Gastroesophageal sphincter (tissue), 4 donors: ENCODE results near the gene HNRNPUL1. TPM values are rescaled to one million over a fixed set of nuclear protein-coding genes. Genes with fewer than 3 reads are reported as not detected.

Experiments
- ATAC-seq: fragments of 150-250 bp; one replicate; pipeline ENCODE4 v1.9.1; 2016; ENCODE audit warnings: mild to moderate bottlenecking, moderate library complexity
- H3K27ac ChIP-seq, 4 donors: fragments of 200-600 bp; sonication (generic) in 3 of 4; 1 replicate in 3 of 4; 2 replicates in 1 of 4; pipeline ENCODE4 v1.5.1; 2016 to 2019
- H3K27me3 ChIP-seq: fragments of 200-600 bp; sonication (generic); one replicate; pipeline ENCODE4 v1.5.1; 2019
- H3K36me3 ChIP-seq, 2 donors: fragments of 200-600 bp; sonication (generic); one replicate each; pipeline ENCODE4 v1.5.1; 2019; ENCODE audit warnings: control low read depth in 1 of 2
- H3K4me1 ChIP-seq, 3 donors: fragments of 200-600 bp; sonication (generic); 1 replicate in 2 of 3; 2 replicates in 1 of 3; pipeline ENCODE4 v1.5.1; 2016 to 2019; ENCODE audit warnings: control low read depth in 2 of 3
- H3K4me3 ChIP-seq, 2 donors: fragments of 200-600 bp; sonication (generic); one replicate each; pipeline ENCODE4 v1.5.1; 2019; ENCODE audit warnings: mild to moderate bottlenecking in 1 of 2, moderate library complexity in 1 of 2
- H3K9me3 ChIP-seq, 3 donors: fragments of 200-600 bp; sonication (generic); one replicate each; pipeline ENCODE4 v1.5.1; 2017 to 2019; ENCODE audit warnings: control low read depth in 2 of 3
- EP300 ChIP-seq: sonication (generic); formaldehyde crosslinking; IDR thresholded peaks from one replicate; pipeline ENCODE4 v1.6.1; 2017; ENCODE audit warnings: antibody characterized with exemption, mild to moderate bottlenecking
- POLR2A ChIP-seq, 2 donors: fragments of 450-650 bp; IDR thresholded peaks; one replicate each; pipeline ENCODE4 v1.6.1; 2017; ENCODE audit warnings: antibody characterized with exemption in 2 of 2, mild to moderate bottlenecking in 2 of 2, moderate library complexity in 1 of 2
- POLR2AphosphoS5 ChIP-seq: sonication (generic); formaldehyde crosslinking; IDR thresholded peaks from one replicate; pipeline ENCODE4 v1.6.1; 2017; ENCODE audit warnings: antibody characterized with exemption
- WGBS, 2 donors: methylation state at CpG; one replicate each; pipeline ENCODE4 v1.1.5; 2018; ENCODE audit warnings: low coverage in 1 of 2; 5-methylcytosine and 5-hydroxymethylcytosine counted together
- total RNA-seq, 4 donors: library from RNA; depleted of rRNA; stranded (reverse); fragments of >200 nt; gene quantifications; one replicate each; pipeline ENCODE4 v1.1.0, GENCODE V29; 2016
- TF ChIP-seq, protein P1 (sequence below), 4 experiments: fragments of 200-600 bp in 2 of 4; fragments of 450-650 bp in 2 of 4; sonication (generic) in 1 of 4; IDR thresholded peaks; one replicate each; pipeline ENCODE4 v1.5.1; 2017 to 2019; ENCODE audit warnings: antibody characterized with exemption in 4 of 4, mild to moderate bottlenecking in 2 of 4, moderate library complexity in 2 of 4

HNRNPUL1 gene
- total RNA-seq, 4 donors from 2014 or later = 142 to 204 (median 160) TPM

DNA sequence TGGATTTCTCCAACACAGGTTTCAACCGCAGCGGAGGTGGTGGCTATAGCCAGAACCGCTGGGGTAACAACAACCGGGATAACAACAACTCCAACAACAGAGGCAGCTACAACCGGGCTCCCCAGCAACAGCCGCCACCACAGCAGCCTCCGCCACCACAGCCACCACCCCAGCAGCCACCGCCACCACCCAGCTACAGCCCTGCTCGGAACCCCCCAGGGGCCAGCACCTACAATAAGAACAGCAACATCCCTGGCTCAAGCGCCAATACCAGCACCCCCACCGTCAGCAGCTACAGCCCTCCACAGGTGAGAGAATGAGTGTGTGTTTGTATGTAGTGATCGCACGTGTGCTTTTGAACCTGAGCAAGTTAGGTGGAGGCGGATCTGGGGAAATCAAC lies 39.8 kb downstream of the HNRNPUL1 start:
- H3K27ac ChIP-seq = peak overlapping the region in 2 of 4 donors; percentile 39 to 58
- whole genome bisulfite sequencing, 2 donors = 79 to 89% methylated on average over 5 to 9 of the region's 14 CpGs
- peak overlapping the region in 1 of 2 donors; percentile 4 for H3K4me3 ChIP-seq
- no peaks in the 10 kb centered on the region for H3K9me3 ChIP-seq
- peaks cover 0 to 82% of the 10 kb centered on the region in 2 donors for H3K36me3 ChIP-seq
- no peak for ATAC-seq
- no peak for TF ChIP-seq POLR2A (IDR thresholded peaks at IDR 0.05)
- TF ChIP-seq EP300 = no peak
- no peak for TF ChIP-seq POLR2AphosphoS5
- TF ChIP-seq, protein P1, sequence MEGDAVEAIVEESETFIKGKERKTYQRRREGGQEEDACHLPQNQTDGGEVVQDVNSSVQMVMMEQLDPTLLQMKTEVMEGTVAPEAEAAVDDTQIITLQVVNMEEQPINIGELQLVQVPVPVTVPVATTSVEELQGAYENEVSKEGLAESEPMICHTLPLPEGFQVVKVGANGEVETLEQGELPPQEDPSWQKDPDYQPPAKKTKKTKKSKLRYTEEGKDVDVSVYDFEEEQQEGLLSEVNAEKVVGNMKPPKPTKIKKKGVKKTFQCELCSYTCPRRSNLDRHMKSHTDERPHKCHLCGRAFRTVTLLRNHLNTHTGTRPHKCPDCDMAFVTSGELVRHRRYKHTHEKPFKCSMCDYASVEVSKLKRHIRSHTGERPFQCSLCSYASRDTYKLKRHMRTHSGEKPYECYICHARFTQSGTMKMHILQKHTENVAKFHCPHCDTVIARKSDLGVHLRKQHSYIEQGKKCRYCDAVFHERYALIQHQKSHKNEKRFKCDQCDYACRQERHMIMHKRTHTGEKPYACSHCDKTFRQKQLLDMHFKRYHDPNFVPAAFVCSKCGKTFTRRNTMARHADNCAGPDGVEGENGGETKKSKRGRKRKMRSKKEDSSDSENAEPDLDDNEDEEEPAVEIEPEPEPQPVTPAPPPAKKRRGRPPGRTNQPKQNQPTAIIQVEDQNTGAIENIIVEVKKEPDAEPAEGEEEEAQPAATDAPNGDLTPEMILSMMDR (IDR thresholded peaks at IDR 0.05) = no peak
- H3K27me3 ChIP-seq = no peaks in the 10 kb centered on the region
- H3K4me1 ChIP-seq = peaks cover 2 to 58% (median 30%) of the 10 kb centered on the region in 3 donors

DNA sequence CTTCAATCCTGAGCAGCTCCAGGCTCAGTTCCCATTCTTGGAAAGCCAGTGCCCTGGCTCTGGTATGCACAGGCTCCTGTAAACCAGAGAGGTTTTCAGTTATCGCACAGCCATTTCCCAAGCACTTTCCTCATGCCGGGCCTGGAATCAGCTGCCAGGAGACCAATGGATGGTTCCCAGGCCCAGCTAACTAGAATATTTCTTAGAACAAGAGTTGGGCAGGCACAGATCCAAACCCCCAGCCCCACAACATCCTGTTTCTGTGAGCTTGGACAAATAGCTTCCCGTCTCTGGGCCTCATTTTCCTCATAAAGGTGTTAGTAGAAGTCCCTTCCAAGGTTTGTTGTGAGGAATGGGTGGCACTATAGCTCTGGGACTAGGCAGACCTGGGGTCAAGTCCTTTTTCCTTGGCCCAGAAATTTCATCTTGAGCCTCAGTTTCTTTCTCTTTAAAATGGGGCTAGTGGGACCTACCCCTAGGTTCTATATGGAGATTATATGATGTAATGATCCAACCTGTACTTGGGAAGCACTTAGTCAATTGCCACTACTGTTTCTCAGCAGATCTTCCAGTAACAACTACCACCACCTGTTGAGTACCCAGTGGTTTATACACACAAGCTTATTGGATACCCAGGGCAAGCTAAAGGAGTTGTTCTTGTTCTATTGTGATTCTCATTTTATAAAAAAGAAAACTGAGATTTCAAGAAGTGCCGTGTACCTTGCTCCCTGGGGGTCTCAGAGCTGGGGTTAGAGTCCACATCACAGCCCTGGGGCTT lies 40.7 kb downstream of the HNRNPUL1 start:
- H3K4me1 ChIP-seq = peaks cover 2 to 54% (median 23%) of the 10 kb centered on the region in 3 donors
- peak overlapping the region in 3 of 4 donors; percentile 24 to 58 (median 39) for H3K27ac ChIP-seq
- 59 to 92% methylated on average over 2 of the region's 4 CpGs for WGBS, 2 donors
- peaks cover 0 to 81% of the 10 kb centered on the region in 2 donors for H3K36me3 ChIP-seq
- no peaks in the 10 kb centered on the region for H3K27me3 ChIP-seq
- H3K9me3 ChIP-seq = no peaks in the 10 kb centered on the region
- ATAC-seq = no peak
- peak overlapping the region in 1 of 2 donors; percentile 4 for H3K4me3 ChIP-seq
- TF ChIP-seq POLR2AphosphoS5 = no peak

DNA sequence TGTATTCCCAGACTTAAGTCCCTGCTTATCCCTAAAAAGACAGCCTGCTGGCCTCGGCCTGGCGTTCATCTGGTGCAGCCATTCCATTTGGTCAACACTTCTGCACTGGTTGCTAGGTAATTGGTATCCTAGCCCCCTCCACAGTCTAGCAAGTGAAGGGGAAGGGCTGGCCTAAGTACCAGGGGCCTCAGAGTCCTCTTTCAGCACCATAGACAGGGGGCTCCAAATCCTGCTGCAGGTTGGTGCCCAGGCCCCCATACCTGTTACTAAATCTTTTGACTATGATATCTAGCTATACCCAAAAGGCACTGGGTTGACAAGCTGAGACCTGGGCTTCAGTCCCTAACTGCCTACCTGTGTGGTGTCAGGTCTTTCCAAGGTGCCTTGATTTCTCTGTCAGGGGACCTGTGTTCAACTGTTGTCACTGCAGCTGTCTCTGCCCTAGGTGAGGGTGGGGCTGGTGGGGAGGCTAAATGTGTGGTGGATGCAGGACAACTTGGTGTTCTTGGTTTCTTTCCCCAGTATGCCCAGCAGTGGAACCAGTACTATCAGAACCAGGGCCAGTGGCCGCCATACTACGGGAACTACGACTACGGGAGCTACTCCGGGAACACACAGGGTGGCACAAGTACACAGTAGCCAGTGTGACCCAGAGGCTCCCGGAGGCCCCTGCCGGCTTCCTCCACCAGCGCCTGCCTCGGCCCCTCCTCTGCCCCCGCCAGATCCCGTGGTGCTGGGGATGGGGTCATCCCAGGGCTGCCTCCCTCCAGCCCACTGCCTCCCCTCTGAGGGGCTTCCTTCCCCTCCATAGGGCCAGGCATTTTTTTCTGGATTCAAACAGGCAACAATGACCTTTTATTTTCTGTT lies 42.0 kb downstream of the HNRNPUL1 start:
- whole genome bisulfite sequencing, 2 donors = 46 to 64% methylated on average over 4 to 6 of the region's 13 CpGs
- Histone ChIP-seq H3K27ac (peak overlapping the region in 3 of 4 donors; percentile 13 to 95 (median 58)), H3K9me3 (no peaks in the 10 kb centered on the region), H3K4me1 (peaks cover 2 to 50% (median 19%) of the 10 kb centered on the region in 3 donors), H3K4me3 (no peak overlapping the region), H3K27me3 (no peaks in the 10 kb centered on the region), H3K36me3 (peaks cover 0 to 69% of the 10 kb centered on the region in 2 donors)
- no peak for ATAC-seq
- TF ChIP-seq, protein P1 (IDR thresholded peaks at IDR 0.05) = no peak
- TF ChIP-seq POLR2AphosphoS5 (no peak), EP300 (no peak), POLR2A (IDR thresholded peaks at IDR 0.05) (no peak)

DNA sequence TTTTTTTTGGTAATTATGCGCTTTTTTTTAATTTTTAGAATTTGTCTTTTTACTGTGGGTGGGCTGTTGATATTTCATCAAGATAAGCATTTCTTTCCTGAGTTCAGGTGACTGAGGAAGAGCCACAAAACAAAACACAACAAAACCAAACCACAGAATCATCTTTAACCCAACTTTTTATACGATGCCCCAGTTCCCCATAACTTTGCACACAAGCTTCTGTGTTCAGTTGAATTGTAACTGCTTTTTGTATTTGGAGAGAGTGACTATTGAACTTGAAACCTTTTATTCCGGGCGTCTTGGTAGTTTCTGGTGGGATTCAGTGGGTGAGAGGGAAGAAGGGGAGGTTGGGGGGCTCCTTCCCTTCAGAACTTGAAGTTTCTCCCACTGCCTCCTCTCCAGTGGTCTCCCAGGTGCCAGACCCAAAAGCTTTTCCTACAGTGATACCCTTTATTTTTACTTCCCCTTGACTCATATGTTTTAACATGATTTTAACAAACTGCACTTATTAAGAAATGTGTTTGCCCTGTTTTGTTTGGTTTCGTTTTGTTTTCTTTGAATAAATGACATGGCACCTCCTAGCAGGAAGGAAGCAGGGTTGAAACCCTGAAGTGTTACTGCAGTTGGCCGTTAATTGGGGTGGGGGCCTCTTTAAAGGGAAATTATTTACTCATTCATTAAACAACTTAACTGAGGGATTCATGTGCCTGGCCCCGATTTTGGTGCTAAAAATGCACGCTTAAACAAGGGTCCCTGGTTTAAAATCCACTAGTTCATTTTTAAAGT lies 43.1 kb downstream of the HNRNPUL1 start:
- Histone ChIP-seq H3K27ac (peak overlapping the region in 3 of 4 donors; percentile 90 to 97 (median 95)), H3K27me3 (no peaks in the 10 kb centered on the region), H3K9me3 (no peaks in the 10 kb centered on the region), H3K4me3 (no peak overlapping the region), H3K4me1 (peaks cover 2 to 53% (median 25%) of the 10 kb centered on the region in 3 donors), H3K36me3 (peaks cover 0 to 64% of the 10 kb centered on the region in 2 donors)
- no peak for ATAC-seq
- WGBS, 2 donors = 50 to 58% methylated on average over 6 to 8 of the region's 8 CpGs
- TF ChIP-seq POLR2A (IDR thresholded peaks at IDR 0.05) (no peak), EP300 (no peak), POLR2AphosphoS5 (no peak)
- TF ChIP-seq, protein P1 (IDR thresholded peaks at IDR 0.05) = no peak
